Keratinocyte (primary cell): ENCODE measurements around the gene RIMS4.

ENCODE experiments used
- CTCF ChIP-seq, 3 experiments: IDR thresholded peaks in 1 of 3; conservative IDR thresholded peaks in 1 of 3; optimal IDR thresholded peaks in 1 of 3; 2 replicates in 2 of 3; 3 replicates in 1 of 3; pipeline versions ENCODE3 to v1.5.1; 2011; ENCODE audit warnings: low read length in 3 of 3, mild to moderate bottlenecking in 3 of 3, moderate library complexity in 2 of 3, control low read depth in 1 of 3, inconsistent platforms in 1 of 3; ENCODE audit not compliant: insufficient read depth in 2 of 3; ENCODE audit errors: extremely low read depth in 1 of 3
- EZH2 ChIP-seq: IDR thresholded peaks from one replicate; pipeline ENCODE4 v1.6.1; 2012; ENCODE audit warnings: inconsistent platforms, mild to moderate bottlenecking, low read length, moderate library complexity

- no peak for TF ChIP-seq EZH2
- TF ChIP-seq CTCF (optimal IDR thresholded peaks at IDR 0.05 in 1 of 3, IDR thresholded peaks at IDR 0.05 in 1 of 3, conservative IDR thresholded peaks at IDR 0.05 in 1 of 3; ENCODE audit: extremely low read depth in 1 of 3, insufficient read depth in 2 of 3, low read length in 3 of 3), result no peak
These were observed 106.3 kb downstream of the RIMS4 start for GRCh38 chr20:44703956-44704488.
